A549 (cell line): ENCODE results near the gene DSCAML1. TPM values are rescaled to one million over a fixed set of nuclear protein-coding genes. Genes with fewer than 3 reads are reported as not detected.

ENCODE experiments used
- ATAC-seq, 2 experiments: fragments of 200-7000 bp in 1 of 2; fragments of >200 bp in 1 of 2; cut with Nextera tagmentation in 1 of 2; cut with Tn5 transposase in 1 of 2; 3 replicates each; pipeline versions ENCODE4 v1.8.0 to v1.9.1; 2018 to 2020; ENCODE audit warnings: mild to moderate bottlenecking in 1 of 2, moderate library complexity in 1 of 2
- CTCF ChIA-PET: fragments of 300-600 bp; sonication (Branson Sonifier 250); formaldehyde crosslinking; extraction: SDS; loops from one replicate; lab custom pipeline; 2021; ENCODE audit warnings: antibody characterized with exemption, inconsistent platforms; lab: Yijun Ruan, JAX
- POLR2A ChIA-PET: fragments of 350-600 bp; formaldehyde crosslinking; extraction: SDS; loops from one replicate; lab custom pipeline; 2021; ENCODE audit warnings: antibody characterized with exemption, inconsistent platforms; lab: Yijun Ruan, JAX
- DNase-seq, 2 experiments: peaks; one replicate each; pipeline versions ENCODE4 v3.0.0 to v3.0.0-alpha.2; 2011 to 2016; ENCODE audit warnings: low read depth in 1 of 2, low spot score in 1 of 2
- FAIRE-seq: peaks from 2 replicates; lab custom pipeline; 2011; peaks lifted over from hg19 to GRCh38; lab: Jason Lieb, UNC
- H3K27ac ChIP-seq, 2 experiments: fragments of >200 bp; sonication (Bioruptor Twin); formaldehyde crosslinking; 3 replicates each; pipeline ENCODE4 v1.5.1; 2016 to 2017
- H3K4me1 ChIP-seq: fragments of >200 bp; sonication (Bioruptor Twin); formaldehyde crosslinking; 3 replicates; pipeline ENCODE4 v1.6.1; 2016
- H3K4me2 ChIP-seq: fragments of >200 bp; sonication (Bioruptor Twin); formaldehyde crosslinking; 3 replicates; pipeline ENCODE4 v1.6.1; 2016
- H3K4me3 ChIP-seq: fragments of >200 bp; sonication (Bioruptor Twin); formaldehyde crosslinking; 3 replicates; pipeline ENCODE4 v1.5.1; 2016
- H3K9me3 ChIP-seq: fragments of >200 bp; sonication (Bioruptor Twin); formaldehyde crosslinking; 3 replicates; pipeline ENCODE4 v1.6.1; 2016
- BHLHE40 ChIP-seq: IDR thresholded peaks from 2 replicates; pipeline ENCODE4 v1.6.1; 2012; ENCODE audit warnings: low read depth, low read length, inconsistent platforms
- CBX2 ChIP-seq: fragments of 200-600 bp; sonication (generic); IDR thresholded peaks from 2 replicates; pipeline ENCODE4 v1.6.1; 2016; ENCODE audit warnings: low read depth, mild to moderate bottlenecking, borderline replicate concordance
- CBX8 ChIP-seq: fragments of 200-600 bp; sonication (generic); IDR thresholded peaks from 2 replicates; pipeline ENCODE4 v1.6.1; 2016
- CHD4 ChIP-seq: fragments of 200-600 bp; sonication (generic); IDR thresholded peaks from 2 replicates; pipeline ENCODE4 v1.6.1; 2016; ENCODE audit warnings: antibody characterized with exemption, mild to moderate bottlenecking, borderline replicate concordance
- EHF ChIP-seq: fragments of 250-450 bp; sonication (Bioruptor Pico); IDR thresholded peaks from 2 replicates; pipeline ENCODE4 v1.5.0; 2020; ENCODE audit warnings: mild to moderate bottlenecking
- EHMT2 ChIP-seq: fragments of 200-600 bp; sonication (generic); IDR thresholded peaks from 2 replicates; pipeline ENCODE4 v1.6.1; 2016; ENCODE audit warnings: antibody characterized with exemption, low read depth, mild to moderate bottlenecking, moderate library complexity
- FOSB ChIP-seq: fragments of 250-450 bp; sonication (Bioruptor Pico); IDR thresholded peaks from 2 replicates; pipeline ENCODE4 v1.5.0; 2020; ENCODE audit warnings: mild to moderate bottlenecking, moderate library complexity
- FOXS1 ChIP-seq: fragments of 250-450 bp; sonication (Bioruptor Pico); IDR thresholded peaks from 2 replicates; pipeline ENCODE4 v1.5.0; 2020; ENCODE audit warnings: mild to moderate bottlenecking, moderate library complexity
- HEYL ChIP-seq: fragments of 250-450 bp; sonication (Bioruptor Pico); IDR thresholded peaks from 2 replicates; pipeline ENCODE4 v1.8.0; 2021; ENCODE audit warnings: mild to moderate bottlenecking, moderate library complexity
- HOXA7 ChIP-seq: fragments of 250-450 bp; sonication (Bioruptor Pico); IDR thresholded peaks from 2 replicates; pipeline ENCODE4 v1.5.0; 2020; ENCODE audit warnings: mild to moderate bottlenecking, moderate library complexity
- HOXB13 ChIP-seq: fragments of 250-450 bp; sonication (Bioruptor Pico); IDR thresholded peaks from 2 replicates; pipeline ENCODE4 v1.5.0; 2020; ENCODE audit warnings: low read depth, mild to moderate bottlenecking, moderate library complexity
- HOXB5 ChIP-seq: fragments of 250-450 bp; sonication (Bioruptor Pico); IDR thresholded peaks from 2 replicates; pipeline ENCODE4 v1.5.0; 2020; ENCODE audit warnings: mild to moderate bottlenecking, moderate library complexity
- KDM1A ChIP-seq: fragments of 200-600 bp; sonication (generic); IDR thresholded peaks from 2 replicates; pipeline ENCODE4 v1.6.1; 2016; ENCODE audit warnings: low read depth, mild to moderate bottlenecking
- MAFK ChIP-seq: fragments of 450-650 bp; IDR thresholded peaks from 2 replicates; pipeline ENCODE4 v1.6.1; 2014; ENCODE audit not compliant: partially characterized antibody
- NPAS2 ChIP-seq: fragments of 250-450 bp; sonication (Bioruptor Pico); IDR thresholded peaks from 2 replicates; pipeline ENCODE4 v1.8.0; 2022; ENCODE audit warnings: mild to moderate bottlenecking, moderate library complexity, borderline replicate concordance
- PHF8 ChIP-seq: fragments of 200-600 bp; sonication (generic); IDR thresholded peaks from 2 replicates; pipeline ENCODE4 v1.6.1; 2016; ENCODE audit warnings: low read depth, mild to moderate bottlenecking, antibody characterized with exemption, moderate library complexity, borderline replicate concordance
- POLR2AphosphoS2 ChIP-seq: conservative IDR thresholded peaks from 2 replicates; pipeline ENCODE4 v1.6.1; 2012; ENCODE audit warnings: low read length, improper control_type of control experiment, inconsistent platforms
- SREBF2 ChIP-seq: fragments of 450-650 bp; IDR thresholded peaks from 2 replicates; pipeline ENCODE4 v1.6.1; 2014; ENCODE audit warnings: mild to moderate bottlenecking, moderate library complexity
- TP53 ChIP-seq: fragments of 250-450 bp; sonication (Bioruptor Pico); IDR thresholded peaks from 2 replicates; pipeline ENCODE4 v1.5.0; 2021; ENCODE audit warnings: mild to moderate bottlenecking, moderate library complexity
- ZFP36 ChIP-seq: fragments of 450-650 bp; IDR thresholded peaks from 2 replicates; pipeline ENCODE4 v1.6.1; 2014; ENCODE audit warnings: borderline replicate concordance; ENCODE audit not compliant: partially characterized antibody
- WGBS: methylation state at CpG from one replicate; pipeline ENCODE4 v1.1.6; 2017; ENCODE audit errors: missing lambda C conversion rate; 5-methylcytosine and 5-hydroxymethylcytosine counted together
- polyA plus RNA-seq, 4 experiments: library from polyadenylated mRNA; depleted of rRNA in 3 of 4; stranded (reverse); fragments of >200 nt; fragmentation: RNase III in 1 of 4; extraction: RNeasy Plus Mini Kit Qiagen cat#74134 plus additional on column Dnase treatment in 1 of 4; gene quantifications; 2 replicates in 3 of 4; 3 replicates in 1 of 4; pipeline ENCODE4 v1.2.3, GENCODE V29; 2011 to 2017
- TF ChIP-seq, protein P1 (sequence below): fragments of >200 bp; sonication (Bioruptor Twin); formaldehyde crosslinking; IDR thresholded peaks from 3 replicates; pipeline ENCODE4 v1.5.1; 2016
- TF ChIP-seq, protein P2 (sequence below): fragments of >200 bp; sonication (Bioruptor Twin); formaldehyde crosslinking; IDR thresholded peaks from 3 replicates; pipeline ENCODE4 v1.6.1; 2016
- TF ChIP-seq, protein P3 (sequence below): IDR thresholded peaks from 2 replicates; pipeline ENCODE4 v1.6.1; 2012
- TF ChIP-seq, protein P4 (sequence below): IDR thresholded peaks from 2 replicates; pipeline ENCODE4 v1.6.1; 2012
- TF ChIP-seq, protein P5 (sequence below): fragments of 200-600 bp; sonication (generic); IDR thresholded peaks from 2 replicates; pipeline ENCODE4 v1.6.1; 2016; ENCODE audit warnings: antibody characterized with exemption, mild to moderate bottlenecking, moderate library complexity
- TF ChIP-seq, protein P6 (sequence below): fragments of 450-650 bp; IDR thresholded peaks from 2 replicates; pipeline ENCODE4 v1.6.1; 2014; ENCODE audit warnings: antibody characterized with exemption

The DSCAML1 gene
- polyA plus RNA-seq, 2 of the 4 experiments (the other 2 are of a cell fraction) = 0.12 to 0.31 TPM

DNA sequence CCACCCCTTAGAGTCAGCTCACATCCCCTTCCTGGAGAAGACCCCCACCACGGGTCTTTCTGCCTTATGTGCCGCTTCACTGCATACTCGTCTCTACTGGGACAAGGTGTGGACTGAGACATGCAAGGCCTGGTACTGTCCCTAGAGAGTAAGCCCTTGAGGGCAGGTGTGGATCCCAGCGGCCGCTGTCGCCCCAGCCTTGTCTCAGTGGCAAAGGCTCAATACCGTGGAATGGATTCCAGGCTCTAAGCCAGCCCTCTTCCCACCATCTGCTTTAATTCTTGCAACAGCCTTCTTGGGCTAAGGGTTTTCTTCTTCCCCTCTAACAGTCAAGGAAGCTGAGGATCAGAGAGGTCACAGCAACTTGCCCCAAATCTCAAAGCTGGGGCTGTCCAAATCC lies 249.1 kb downstream of the DSCAML1 start:
- no peak overlapping the region for H3K4me2 ChIP-seq
- ChIA-PET POLR2A (no interaction called here), CTCF (interaction anchor here (2.1 kb wide), 1 partner anchor 122 kb away, joined by 6 read pairs; no protein-coding TSS in a partner anchor)
- 80% methylated on average over 1 of the region's 7 CpGs for WGBS
- no peaks in the 10 kb centered on the region for H3K4me1 ChIP-seq
- FAIRE-seq = no peak
- no peak for DNase-seq
- TF ChIP-seq NPAS2 (CRISPR knock-in tag) = no peak
- no peak for TF ChIP-seq PHF8
- no peak for TF ChIP-seq TP53 (CRISPR knock-in tag)
- TF ChIP-seq EHF (CRISPR knock-in tag) = no peak
- no peak for TF ChIP-seq ZFP36
- TF ChIP-seq, protein P1, sequence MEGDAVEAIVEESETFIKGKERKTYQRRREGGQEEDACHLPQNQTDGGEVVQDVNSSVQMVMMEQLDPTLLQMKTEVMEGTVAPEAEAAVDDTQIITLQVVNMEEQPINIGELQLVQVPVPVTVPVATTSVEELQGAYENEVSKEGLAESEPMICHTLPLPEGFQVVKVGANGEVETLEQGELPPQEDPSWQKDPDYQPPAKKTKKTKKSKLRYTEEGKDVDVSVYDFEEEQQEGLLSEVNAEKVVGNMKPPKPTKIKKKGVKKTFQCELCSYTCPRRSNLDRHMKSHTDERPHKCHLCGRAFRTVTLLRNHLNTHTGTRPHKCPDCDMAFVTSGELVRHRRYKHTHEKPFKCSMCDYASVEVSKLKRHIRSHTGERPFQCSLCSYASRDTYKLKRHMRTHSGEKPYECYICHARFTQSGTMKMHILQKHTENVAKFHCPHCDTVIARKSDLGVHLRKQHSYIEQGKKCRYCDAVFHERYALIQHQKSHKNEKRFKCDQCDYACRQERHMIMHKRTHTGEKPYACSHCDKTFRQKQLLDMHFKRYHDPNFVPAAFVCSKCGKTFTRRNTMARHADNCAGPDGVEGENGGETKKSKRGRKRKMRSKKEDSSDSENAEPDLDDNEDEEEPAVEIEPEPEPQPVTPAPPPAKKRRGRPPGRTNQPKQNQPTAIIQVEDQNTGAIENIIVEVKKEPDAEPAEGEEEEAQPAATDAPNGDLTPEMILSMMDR = no peak
- no peak for TF ChIP-seq SREBF2
- TF ChIP-seq FOSB (CRISPR knock-in tag) = no peak
- no peak for TF ChIP-seq HOXB5 (CRISPR knock-in tag)
- TF ChIP-seq POLR2AphosphoS2 = no peak
- TF ChIP-seq HOXB13 = no peak
- TF ChIP-seq HOXA7 (CRISPR knock-in tag) = no peak
- TF ChIP-seq KDM1A = no peak
- no peak for TF ChIP-seq FOXS1 (CRISPR knock-in tag)
- TF ChIP-seq, protein P2, sequence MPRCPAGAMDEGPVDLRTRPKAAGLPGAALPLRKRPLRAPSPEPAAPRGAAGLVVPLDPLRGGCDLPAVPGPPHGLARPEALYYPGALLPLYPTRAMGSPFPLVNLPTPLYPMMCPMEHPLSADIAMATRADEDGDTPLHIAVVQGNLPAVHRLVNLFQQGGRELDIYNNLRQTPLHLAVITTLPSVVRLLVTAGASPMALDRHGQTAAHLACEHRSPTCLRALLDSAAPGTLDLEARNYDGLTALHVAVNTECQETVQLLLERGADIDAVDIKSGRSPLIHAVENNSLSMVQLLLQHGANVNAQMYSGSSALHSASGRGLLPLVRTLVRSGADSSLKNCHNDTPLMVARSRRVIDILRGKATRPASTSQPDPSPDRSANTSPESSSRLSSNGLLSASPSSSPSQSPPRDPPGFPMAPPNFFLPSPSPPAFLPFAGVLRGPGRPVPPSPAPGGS = no peak
- TF ChIP-seq, protein P3, sequence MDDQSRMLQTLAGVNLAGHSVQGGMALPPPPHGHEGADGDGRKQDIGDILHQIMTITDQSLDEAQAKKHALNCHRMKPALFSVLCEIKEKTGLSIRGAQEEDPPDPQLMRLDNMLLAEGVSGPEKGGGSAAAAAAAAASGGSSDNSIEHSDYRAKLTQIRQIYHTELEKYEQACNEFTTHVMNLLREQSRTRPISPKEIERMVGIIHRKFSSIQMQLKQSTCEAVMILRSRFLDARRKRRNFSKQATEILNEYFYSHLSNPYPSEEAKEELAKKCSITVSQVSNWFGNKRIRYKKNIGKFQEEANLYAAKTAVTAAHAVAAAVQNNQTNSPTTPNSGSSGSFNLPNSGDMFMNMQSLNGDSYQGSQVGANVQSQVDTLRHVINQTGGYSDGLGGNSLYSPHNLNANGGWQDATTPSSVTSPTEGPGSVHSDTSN = no peak
- ATAC-seq = no peak
- H3K9me3 ChIP-seq = no peaks in the 10 kb centered on the region
- no peak overlapping the region for H3K27ac ChIP-seq
- H3K4me3 ChIP-seq = no peak overlapping the region

DNA sequence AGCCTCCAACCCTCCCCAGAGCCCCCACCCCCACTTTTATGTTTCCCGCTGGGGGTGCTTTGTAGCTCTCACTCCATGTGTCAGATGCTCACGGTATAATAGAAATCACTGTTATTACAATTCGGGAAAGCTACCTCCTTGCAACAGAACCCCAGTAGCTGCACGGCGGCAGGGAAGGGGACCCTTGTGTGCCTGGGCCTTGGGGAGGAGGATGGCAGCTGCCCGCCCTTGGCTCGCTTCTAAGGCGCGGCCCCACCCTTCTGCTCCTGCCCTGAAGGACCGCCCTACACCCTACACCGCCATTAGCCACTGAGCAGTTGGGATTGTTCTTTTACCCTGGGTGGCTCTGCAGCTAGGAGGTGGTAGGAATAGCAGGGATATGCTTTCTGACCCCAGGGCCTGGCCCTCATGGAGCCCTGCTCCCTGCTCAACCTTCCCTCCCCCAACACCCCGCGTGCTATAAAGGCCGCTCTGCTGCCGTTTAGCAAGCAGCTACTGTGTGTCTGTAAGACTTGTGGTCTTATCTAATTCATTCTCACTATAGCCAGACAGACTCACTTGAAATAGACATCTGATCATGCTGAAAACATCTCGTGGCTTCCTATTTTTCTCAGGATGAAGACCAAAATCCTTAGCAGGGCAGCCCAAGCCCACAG lies 249.7 kb downstream of the DSCAML1 start:
- WGBS = 80% methylated on average over 10 of the region's 16 CpGs
- Histone ChIP-seq H3K4me1 (no peaks in the 10 kb centered on the region), H3K9me3 (no peaks in the 10 kb centered on the region), H3K27ac (no peak overlapping the region), H3K4me2 (no peak overlapping the region), H3K4me3 (no peak overlapping the region)
- ChIA-PET POLR2A (no interaction called here), CTCF (no interaction called here)
- no peak for ATAC-seq
- FAIRE-seq = no peak
- DNase-seq = no peak
- TF ChIP-seq CBX8 (no peak), MAFK (no peak), EHMT2 (no peak), CHD4 (no peak), HOXB13 (no peak), BHLHE40 (no peak), HEYL (no peak), EHF (CRISPR knock-in tag) (no peak), CBX2 (no peak)
- TF ChIP-seq, protein P4, sequence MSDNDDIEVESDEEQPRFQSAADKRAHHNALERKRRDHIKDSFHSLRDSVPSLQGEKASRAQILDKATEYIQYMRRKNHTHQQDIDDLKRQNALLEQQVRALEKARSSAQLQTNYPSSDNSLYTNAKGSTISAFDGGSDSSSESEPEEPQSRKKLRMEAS = no peak
- TF ChIP-seq, protein P5, sequence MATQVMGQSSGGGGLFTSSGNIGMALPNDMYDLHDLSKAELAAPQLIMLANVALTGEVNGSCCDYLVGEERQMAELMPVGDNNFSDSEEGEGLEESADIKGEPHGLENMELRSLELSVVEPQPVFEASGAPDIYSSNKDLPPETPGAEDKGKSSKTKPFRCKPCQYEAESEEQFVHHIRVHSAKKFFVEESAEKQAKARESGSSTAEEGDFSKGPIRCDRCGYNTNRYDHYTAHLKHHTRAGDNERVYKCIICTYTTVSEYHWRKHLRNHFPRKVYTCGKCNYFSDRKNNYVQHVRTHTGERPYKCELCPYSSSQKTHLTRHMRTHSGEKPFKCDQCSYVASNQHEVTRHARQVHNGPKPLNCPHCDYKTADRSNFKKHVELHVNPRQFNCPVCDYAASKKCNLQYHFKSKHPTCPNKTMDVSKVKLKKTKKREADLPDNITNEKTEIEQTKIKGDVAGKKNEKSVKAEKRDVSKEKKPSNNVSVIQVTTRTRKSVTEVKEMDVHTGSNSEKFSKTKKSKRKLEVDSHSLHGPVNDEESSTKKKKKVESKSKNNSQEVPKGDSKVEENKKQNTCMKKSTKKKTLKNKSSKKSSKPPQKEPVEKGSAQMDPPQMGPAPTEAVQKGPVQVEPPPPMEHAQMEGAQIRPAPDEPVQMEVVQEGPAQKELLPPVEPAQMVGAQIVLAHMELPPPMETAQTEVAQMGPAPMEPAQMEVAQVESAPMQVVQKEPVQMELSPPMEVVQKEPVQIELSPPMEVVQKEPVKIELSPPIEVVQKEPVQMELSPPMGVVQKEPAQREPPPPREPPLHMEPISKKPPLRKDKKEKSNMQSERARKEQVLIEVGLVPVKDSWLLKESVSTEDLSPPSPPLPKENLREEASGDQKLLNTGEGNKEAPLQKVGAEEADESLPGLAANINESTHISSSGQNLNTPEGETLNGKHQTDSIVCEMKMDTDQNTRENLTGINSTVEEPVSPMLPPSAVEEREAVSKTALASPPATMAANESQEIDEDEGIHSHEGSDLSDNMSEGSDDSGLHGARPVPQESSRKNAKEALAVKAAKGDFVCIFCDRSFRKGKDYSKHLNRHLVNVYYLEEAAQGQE = no peak
- TF ChIP-seq, protein P1 = no peak
- TF ChIP-seq, protein P6, sequence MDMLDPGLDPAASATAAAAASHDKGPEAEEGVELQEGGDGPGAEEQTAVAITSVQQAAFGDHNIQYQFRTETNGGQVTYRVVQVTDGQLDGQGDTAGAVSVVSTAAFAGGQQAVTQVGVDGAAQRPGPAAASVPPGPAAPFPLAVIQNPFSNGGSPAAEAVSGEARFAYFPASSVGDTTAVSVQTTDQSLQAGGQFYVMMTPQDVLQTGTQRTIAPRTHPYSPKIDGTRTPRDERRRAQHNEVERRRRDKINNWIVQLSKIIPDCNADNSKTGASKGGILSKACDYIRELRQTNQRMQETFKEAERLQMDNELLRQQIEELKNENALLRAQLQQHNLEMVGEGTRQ = no peak
